ENCODE results near the gene TRPC5OS. TPM values are rescaled to one million over a fixed set of nuclear protein-coding genes. Genes with fewer than 3 reads are reported as not detected.

The TRPC5OS gene
- total and polyA plus RNA-seq, 2 experiments from 2014 or later, result not detected

DNA sequence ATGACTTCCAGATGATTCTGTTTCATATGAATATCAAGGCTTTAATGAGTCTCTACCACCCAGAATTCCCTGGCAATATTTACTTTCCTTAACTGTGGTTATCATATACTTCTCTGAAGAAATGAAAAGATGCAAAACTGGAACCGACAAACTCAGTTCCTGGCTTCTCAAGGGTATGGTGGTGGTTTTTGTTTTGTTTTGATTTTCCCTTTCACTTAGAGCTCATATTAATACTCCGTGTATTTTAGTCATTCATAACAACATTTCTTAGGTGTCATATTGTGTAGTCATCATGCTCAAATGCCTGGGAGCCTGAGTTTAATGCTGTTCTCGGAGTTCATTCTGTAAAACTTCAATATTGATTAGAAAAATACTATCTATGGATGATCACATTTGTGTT, 665 bp downstream of the TRPC5OS start:
- no peak for DNase-seq (ENCODE audit: low read depth in 1 of 2, low spot score in 1 of 2)
- Histone ChIP-seq H3K9me3 (ENCODE audit: low read depth) (no peaks in the 10 kb centered on the region), H3K27ac (no peak overlapping the region), H3K4me3 (no peak overlapping the region), H3K4me1 (ENCODE audit: low read depth) (no peaks in the 10 kb centered on the region), H3K27me3 (no peaks in the 10 kb centered on the region), H3K36me3 (no peaks in the 10 kb centered on the region)
- TF ChIP-seq, protein P1, sequence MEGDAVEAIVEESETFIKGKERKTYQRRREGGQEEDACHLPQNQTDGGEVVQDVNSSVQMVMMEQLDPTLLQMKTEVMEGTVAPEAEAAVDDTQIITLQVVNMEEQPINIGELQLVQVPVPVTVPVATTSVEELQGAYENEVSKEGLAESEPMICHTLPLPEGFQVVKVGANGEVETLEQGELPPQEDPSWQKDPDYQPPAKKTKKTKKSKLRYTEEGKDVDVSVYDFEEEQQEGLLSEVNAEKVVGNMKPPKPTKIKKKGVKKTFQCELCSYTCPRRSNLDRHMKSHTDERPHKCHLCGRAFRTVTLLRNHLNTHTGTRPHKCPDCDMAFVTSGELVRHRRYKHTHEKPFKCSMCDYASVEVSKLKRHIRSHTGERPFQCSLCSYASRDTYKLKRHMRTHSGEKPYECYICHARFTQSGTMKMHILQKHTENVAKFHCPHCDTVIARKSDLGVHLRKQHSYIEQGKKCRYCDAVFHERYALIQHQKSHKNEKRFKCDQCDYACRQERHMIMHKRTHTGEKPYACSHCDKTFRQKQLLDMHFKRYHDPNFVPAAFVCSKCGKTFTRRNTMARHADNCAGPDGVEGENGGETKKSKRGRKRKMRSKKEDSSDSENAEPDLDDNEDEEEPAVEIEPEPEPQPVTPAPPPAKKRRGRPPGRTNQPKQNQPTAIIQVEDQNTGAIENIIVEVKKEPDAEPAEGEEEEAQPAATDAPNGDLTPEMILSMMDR (IDR thresholded peaks at IDR 0.05; ENCODE audit: low read depth, low read length), result no peak

DNA sequence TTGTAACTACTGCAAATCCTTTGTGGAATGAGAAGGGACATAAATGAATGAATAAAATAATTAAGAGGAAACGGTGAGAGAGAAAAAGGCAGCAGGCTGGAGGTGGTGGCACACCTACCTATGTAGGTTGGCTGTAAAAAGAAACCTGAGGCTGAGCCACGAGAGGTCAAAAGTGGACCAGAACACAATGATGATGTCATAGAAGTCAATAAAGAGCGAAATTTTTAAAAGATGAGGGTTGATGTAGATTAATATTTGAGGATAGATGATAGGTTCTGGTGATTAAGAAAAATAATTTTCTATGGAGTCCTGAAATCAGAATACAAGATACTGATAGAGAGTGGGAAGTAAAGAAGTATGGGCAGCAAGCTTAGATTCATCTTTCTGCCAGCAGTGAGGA, 1.7 kb downstream of the TRPC5OS start:
- TF ChIP-seq, protein P1 (IDR thresholded peaks at IDR 0.05; ENCODE audit: low read depth, low read length), result no peak
- H3K4me1 ChIP-seq (ENCODE audit: low read depth), result no peaks in the 10 kb centered on the region

DNA sequence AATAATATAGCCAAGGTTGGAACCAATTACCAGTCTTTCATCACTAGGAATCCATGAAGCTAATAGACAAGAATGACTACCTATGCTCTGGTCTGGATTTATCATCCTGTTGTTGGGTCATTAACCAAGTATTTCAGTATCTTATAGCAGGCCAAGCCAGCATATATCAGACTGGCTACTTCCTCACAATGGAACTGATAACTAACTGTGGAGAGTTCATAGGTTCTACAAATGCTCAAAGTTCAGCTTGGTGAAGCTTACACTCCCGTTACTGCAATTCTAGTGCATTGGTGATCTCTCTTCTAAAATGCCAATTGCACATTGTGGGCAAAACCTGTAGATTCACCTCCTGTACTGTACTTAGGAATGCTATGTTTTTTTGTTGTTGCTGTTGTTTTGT, 4.8 kb downstream of the TRPC5OS start:
- TF ChIP-seq, protein P1 (IDR thresholded peaks at IDR 0.05; ENCODE audit: low read depth, low read length), result no peak
- H3K27ac ChIP-seq, result no peak overlapping the region
- no peak overlapping the region for H3K4me3 ChIP-seq
- no peaks in the 10 kb centered on the region for H3K36me3 ChIP-seq
- H3K9me3 ChIP-seq (ENCODE audit: low read depth), result no peaks in the 10 kb centered on the region
- DNase-seq (ENCODE audit: low read depth in 1 of 2, low spot score in 1 of 2), result no peak
- no peaks in the 10 kb centered on the region for H3K27me3 ChIP-seq
- H3K4me1 ChIP-seq (ENCODE audit: low read depth), result no peaks in the 10 kb centered on the region

More for the DNA sequence above, 1.7 kb downstream of the TRPC5OS start:
- Histone ChIP-seq H3K36me3 (no peaks in the 10 kb centered on the region), H3K9me3 (ENCODE audit: low read depth) (no peaks in the 10 kb centered on the region), H3K27me3 (no peaks in the 10 kb centered on the region), H3K27ac (no peak overlapping the region), H3K4me3 (no peak overlapping the region)
- no peak for DNase-seq (ENCODE audit: low read depth in 1 of 2, low spot score in 1 of 2)

DNA sequence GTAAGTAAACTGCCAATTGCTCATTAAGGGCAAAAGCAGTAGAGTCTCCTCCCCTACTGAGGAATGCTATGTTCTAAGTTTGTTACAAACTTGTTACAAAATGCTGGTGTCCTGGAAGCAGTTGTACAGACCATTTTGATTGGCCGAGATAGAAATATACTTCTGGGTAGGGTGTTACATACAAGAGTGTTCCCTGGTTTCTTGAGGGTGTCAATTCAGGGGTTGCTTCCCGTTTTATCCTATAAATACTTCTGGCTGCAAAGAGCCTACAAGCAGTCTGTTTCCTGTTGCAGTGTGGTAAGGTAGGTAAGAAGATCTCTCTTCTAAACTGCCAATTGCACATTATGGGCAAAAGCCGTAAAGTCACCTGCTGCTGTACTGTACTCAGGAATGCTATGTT, 5.7 kb downstream of the TRPC5OS start:
- H3K4me1 ChIP-seq (ENCODE audit: low read depth), result no peaks in the 10 kb centered on the region
- H3K4me3 ChIP-seq, result no peak overlapping the region
- no peak overlapping the region for H3K27ac ChIP-seq
- no peak for DNase-seq (ENCODE audit: low read depth in 1 of 2, low spot score in 1 of 2)
- TF ChIP-seq, protein P1 (IDR thresholded peaks at IDR 0.05; ENCODE audit: low read depth, low read length), result no peak
- no peaks in the 10 kb centered on the region for H3K36me3 ChIP-seq
- no peaks in the 10 kb centered on the region for H3K9me3 ChIP-seq (ENCODE audit: low read depth)
- H3K27me3 ChIP-seq, result no peaks in the 10 kb centered on the region

DNA sequence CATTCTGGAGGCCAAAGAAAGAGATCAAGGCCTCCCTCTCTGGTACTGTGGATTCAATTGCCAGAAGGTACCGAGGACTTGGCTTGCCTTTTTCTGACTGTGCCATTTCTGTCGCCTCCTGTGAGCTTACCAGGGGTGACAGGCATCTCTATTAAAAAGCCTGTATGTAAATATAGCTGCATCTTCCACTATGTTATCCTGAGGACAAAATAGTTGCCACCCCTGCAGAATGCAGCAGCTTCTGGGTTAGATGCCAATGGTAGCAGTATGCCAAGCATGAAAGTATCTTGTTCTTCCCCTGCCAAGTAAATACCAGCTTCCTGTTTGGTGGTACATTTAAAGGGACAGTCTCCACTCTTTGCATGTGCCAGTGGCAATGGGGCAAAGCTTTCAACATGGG, 10.7 kb downstream of the TRPC5OS start:
- H3K36me3 ChIP-seq, result no peaks in the 10 kb centered on the region
- H3K4me1 ChIP-seq (ENCODE audit: low read depth), result no peaks in the 10 kb centered on the region
- H3K27ac ChIP-seq, result no peak overlapping the region
- no peak overlapping the region for H3K4me3 ChIP-seq
- H3K9me3 ChIP-seq (ENCODE audit: low read depth), result no peaks in the 10 kb centered on the region
- TF ChIP-seq, protein P1 (IDR thresholded peaks at IDR 0.05; ENCODE audit: low read depth, low read length), result no peak
- H3K27me3 ChIP-seq, result no peaks in the 10 kb centered on the region
- no peak for DNase-seq (ENCODE audit: low read depth in 1 of 2, low spot score in 1 of 2)

DNA sequence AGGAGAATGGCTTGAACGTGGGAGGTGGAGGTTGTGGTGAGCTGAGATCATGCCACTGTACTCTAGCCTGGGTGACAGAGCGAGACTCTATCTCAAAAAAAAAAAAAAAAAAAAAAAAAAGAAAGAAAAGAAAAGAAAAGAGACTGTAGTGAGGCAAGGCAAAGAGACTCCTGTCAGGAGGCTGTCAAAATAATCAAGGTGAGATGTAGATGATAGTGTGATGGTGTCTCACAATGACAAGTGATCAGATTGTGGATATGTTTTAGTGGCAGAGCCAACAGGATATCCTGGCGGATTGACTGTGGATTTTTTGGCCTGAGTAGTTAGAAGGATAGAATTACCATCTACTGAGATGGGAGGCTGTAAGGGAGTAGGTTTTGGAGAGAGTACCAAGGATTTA, 12.6 kb downstream of the TRPC5OS start:
- H3K9me3 ChIP-seq (ENCODE audit: low read depth), result no peaks in the 10 kb centered on the region
- no peak for DNase-seq (ENCODE audit: low read depth in 1 of 2, low spot score in 1 of 2)
- TF ChIP-seq, protein P1 (IDR thresholded peaks at IDR 0.05; ENCODE audit: low read depth, low read length), result no peak
- H3K27me3 ChIP-seq, result no peaks in the 10 kb centered on the region
- H3K27ac ChIP-seq, result no peak overlapping the region
- H3K4me1 ChIP-seq (ENCODE audit: low read depth), result no peaks in the 10 kb centered on the region
- H3K36me3 ChIP-seq, result no peaks in the 10 kb centered on the region
- H3K4me3 ChIP-seq, result no peak overlapping the region

All from cardiac muscle cell (in vitro differentiated cells and primary cell).